B cell (primary cell): Measurements from ENCODE around the gene LCN12. TPM values are rescaled to one million over a fixed set of nuclear protein-coding genes. Genes with fewer than 3 reads are reported as not detected.

ENCODE experiments used
- ATAC-seq: fragments of 200-7000 bp; cut with Tn5 transposase; one replicate; pipeline ENCODE4 v1.10.0; 2021; ENCODE audit warnings: low read depth, mild to moderate bottlenecking, moderate number of reproducible peaks, moderate library complexity
- CTCF ChIA-PET: fragments of 350-600 bp; sonication (Branson Sonifier 250); formaldehyde crosslinking; loops from one replicate; lab custom pipeline; 2021; ENCODE audit warnings: antibody characterized with exemption, inconsistent platforms; lab: Charles Lee
- POLR2A ChIA-PET: fragments of 350-600 bp; sonication (Branson Sonifier 250); formaldehyde crosslinking; loops from one replicate; lab custom pipeline; 2021; ENCODE audit warnings: antibody characterized with exemption; lab: Charles Lee
- DNase-seq: peaks from one replicate; pipeline ENCODE4 v3.0.0; 2013
- H2AFZ ChIP-seq: 2 replicates; pipeline ENCODE4 v1.6.1; 2012; ENCODE audit warnings: mild to moderate bottlenecking, low read depth, low read length; ENCODE audit not compliant: insufficient read depth, poor library complexity, severe bottlenecking
- H3K27ac ChIP-seq, 2 donors: 1 replicate in 1 of 2; 2 replicates in 1 of 2; pipeline ENCODE4 v1.5.1; 2012 to 2013; ENCODE audit warnings: low read length in 2 of 2, mild to moderate bottlenecking in 2 of 2, moderate library complexity in 1 of 2
- H3K27me3 ChIP-seq, 4 experiments: fragments of 200-600 bp in 1 of 4; sonication (generic) in 1 of 4; replicated peaks in 1 of 4; 1 replicate in 2 of 4; 2 replicates in 2 of 4; pipeline versions ENCODE4 v1.6.1 to v1.7.0; 2013 to 2016; ENCODE audit warnings: low read length in 3 of 4, mild to moderate bottlenecking in 2 of 4, mixed read lengths in 1 of 4, moderate library complexity in 1 of 4; ENCODE audit not compliant: insufficient read depth in 4 of 4, control insufficient read depth in 3 of 4; ENCODE audit errors: control extremely low read depth in 1 of 4
- H3K36me3 ChIP-seq, 2 experiments: replicated peaks in 1 of 2; 1 replicate in 1 of 2; 2 replicates in 1 of 2; pipeline versions ENCODE4 v1.6.1 to v1.7.1; 2013; ENCODE audit warnings: low read length in 1 of 2; ENCODE audit not compliant: insufficient read depth in 2 of 2, control insufficient read depth in 1 of 2; ENCODE audit errors: control extremely low read depth in 1 of 2, extremely low read depth in 1 of 2
- H3K4me1 ChIP-seq, 2 donors: fragments of 200-600 bp in 1 of 2; sonication (generic) in 1 of 2; 1 replicate in 1 of 2; 2 replicates in 1 of 2; pipeline versions ENCODE4 v1.5.1 to v1.6.1; 2013 to 2017; ENCODE audit warnings: low read length in 2 of 2; ENCODE audit not compliant: control insufficient read depth in 2 of 2, insufficient read depth in 2 of 2
- H3K4me2 ChIP-seq: replicated peaks from 2 replicates; pipeline ENCODE3; 2012; ENCODE audit warnings: mild to moderate bottlenecking, low read depth, low read length; ENCODE audit not compliant: poor library complexity, severe bottlenecking
- H3K4me3 ChIP-seq, 5 experiments: fragments of 200-600 bp in 1 of 5; sonication (generic) in 1 of 5; 1 replicate in 3 of 5; 2 replicates in 2 of 5; pipeline versions ENCODE4 v1.5.1 to v1.7.0; 2011 to 2016; ENCODE audit warnings: low read length in 4 of 5, mild to moderate bottlenecking in 4 of 5, low read depth in 2 of 5, control low read depth in 1 of 5, moderate library complexity in 1 of 5; ENCODE audit not compliant: insufficient read depth in 1 of 5; ENCODE audit errors: control extremely low read depth in 1 of 5, extremely low read depth in 1 of 5
- H3K79me2 ChIP-seq: fragments of 200-600 bp; sonication (generic); one replicate; pipeline ENCODE4 v1.6.0; 2016; ENCODE audit warnings: low read length; ENCODE audit not compliant: control insufficient read depth, insufficient read depth
- H3K9ac ChIP-seq: fragments of 200-600 bp; sonication (generic); 2 replicates; pipeline ENCODE4 v1.6.1; 2017; ENCODE audit warnings: mild to moderate bottlenecking, low read length, moderate library complexity
- H3K9me3 ChIP-seq, 3 donors: one replicate each; pipeline versions ENCODE4 v1.6.1 to v1.7.1; 2013; ENCODE audit warnings: low read length in 2 of 3; ENCODE audit not compliant: control insufficient read depth in 2 of 3, insufficient read depth in 1 of 3; ENCODE audit errors: control extremely low read depth in 1 of 3
- H4K20me1 ChIP-seq: 2 replicates; pipeline ENCODE4 v1.6.0; 2012; ENCODE audit warnings: mild to moderate bottlenecking, low read length; ENCODE audit not compliant: insufficient read depth, control insufficient read depth, poor library complexity, severe bottlenecking
- H3K27ac Mint-ChIP-seq: one replicate; pipeline ENCODE4 v1.8.0; 2021; ENCODE audit warnings: mixed read lengths
- H3K27me3 Mint-ChIP-seq: one replicate; pipeline ENCODE4 v1.8.0; 2021; ENCODE audit warnings: mixed read lengths
- H3K4me1 Mint-ChIP-seq: one replicate; pipeline ENCODE4 v1.8.0; 2021; ENCODE audit warnings: mixed read lengths
- H3K4me3 Mint-ChIP-seq: one replicate; pipeline ENCODE4 v1.8.0; 2021; ENCODE audit warnings: mixed read lengths
- H3K9me3 Mint-ChIP-seq: one replicate; pipeline ENCODE4 v1.8.0; 2022; ENCODE audit warnings: mixed read lengths; ENCODE audit not compliant: insufficient read depth
- EZH2 ChIP-seq: IDR thresholded peaks from 2 replicates; pipeline ENCODE4 v1.6.1; 2012; ENCODE audit warnings: borderline replicate concordance, low read depth, mild to moderate bottlenecking, moderate library complexity, low read length; ENCODE audit not compliant: insufficient read depth, poor library complexity, severe bottlenecking
- WGBS: methylation state at CpG from one replicate; pipeline ENCODE4 v1.1.5; 2013; ENCODE audit warnings: missing lambda C conversion rate; ENCODE audit not compliant: insufficient coverage; 5-methylcytosine and 5-hydroxymethylcytosine counted together
- intact Hi-C: fragments of 100-400 bp; cut with micrococcal nuclease; formaldehyde crosslinking; loops from one replicate; pipeline ENCODE4 v1.10.0; 2022
- polyA plus RNA-seq: library from polyadenylated mRNA; depleted of rRNA; stranded (reverse); fragments of >200 nt; gene quantifications from 2 replicates; pipeline ENCODE4 v1.2.3, GENCODE V29; 2012
- total RNA-seq, 2 donors: library from RNA; stranded (reverse); fragments of 120-200 nt in 1 of 2; gene quantifications; 1 replicate in 1 of 2; 2 replicates in 1 of 2; pipeline versions ENCODE4 v1.2.3 to v1.2.4, GENCODE V29; 2013 to 2022
- TF ChIP-seq, protein P1 (sequence below): fragments of 200-600 bp; IDR thresholded peaks from one replicate; pipeline ENCODE4 v1.8.0; 2022; ENCODE audit warnings: antibody characterized with exemption, mild to moderate bottlenecking

The LCN12 gene
- total and polyA plus RNA-seq, 2 donors (not counting 1 experiment from before 2014, with no cell fraction given), result 2.4 to 2.6 TPM

- H3K79me2 ChIP-seq, result peaks cover 22% of the 10 kb centered on the region
- no peak overlapping the region for H3K9ac ChIP-seq
- H3K27ac ChIP-seq, result no peak overlapping the region
- no peaks in the 10 kb centered on the region for H3K9me3 Mint-ChIP-seq
- H3K4me1 ChIP-seq, result peaks cover 6 to 18% of the 10 kb centered on the region in 2 donors
- ATAC-seq (no peak), DNase-seq (no peak)
- intact Hi-C loops, result no loop called here
- H4K20me1 ChIP-seq, result peaks cover 64% of the 10 kb centered on the region
- no peak overlapping the region for H3K27ac Mint-ChIP-seq
- no peaks in the 10 kb centered on the region for H3K27me3 ChIP-seq
- peaks cover 2 to 36% of the 10 kb centered on the region in 2 experiments for H3K36me3 ChIP-seq
- 98% methylated on average over 53 of the region's 55 CpGs for WGBS
- no peak overlapping the region for H3K4me2 ChIP-seq
- H3K4me3 Mint-ChIP-seq, result no peak overlapping the region
- H3K27me3 Mint-ChIP-seq, result no peaks in the 10 kb centered on the region
- H2AFZ ChIP-seq, result no peak overlapping the region
- no peak for TF ChIP-seq EZH2
- TF ChIP-seq, protein P1, sequence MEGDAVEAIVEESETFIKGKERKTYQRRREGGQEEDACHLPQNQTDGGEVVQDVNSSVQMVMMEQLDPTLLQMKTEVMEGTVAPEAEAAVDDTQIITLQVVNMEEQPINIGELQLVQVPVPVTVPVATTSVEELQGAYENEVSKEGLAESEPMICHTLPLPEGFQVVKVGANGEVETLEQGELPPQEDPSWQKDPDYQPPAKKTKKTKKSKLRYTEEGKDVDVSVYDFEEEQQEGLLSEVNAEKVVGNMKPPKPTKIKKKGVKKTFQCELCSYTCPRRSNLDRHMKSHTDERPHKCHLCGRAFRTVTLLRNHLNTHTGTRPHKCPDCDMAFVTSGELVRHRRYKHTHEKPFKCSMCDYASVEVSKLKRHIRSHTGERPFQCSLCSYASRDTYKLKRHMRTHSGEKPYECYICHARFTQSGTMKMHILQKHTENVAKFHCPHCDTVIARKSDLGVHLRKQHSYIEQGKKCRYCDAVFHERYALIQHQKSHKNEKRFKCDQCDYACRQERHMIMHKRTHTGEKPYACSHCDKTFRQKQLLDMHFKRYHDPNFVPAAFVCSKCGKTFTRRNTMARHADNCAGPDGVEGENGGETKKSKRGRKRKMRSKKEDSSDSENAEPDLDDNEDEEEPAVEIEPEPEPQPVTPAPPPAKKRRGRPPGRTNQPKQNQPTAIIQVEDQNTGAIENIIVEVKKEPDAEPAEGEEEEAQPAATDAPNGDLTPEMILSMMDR, result no peak
- H3K4me3 ChIP-seq, result no peak overlapping the region
- ChIA-PET CTCF (no interaction called here), POLR2A (no interaction called here)
- H3K9me3 ChIP-seq, result no peaks in the 10 kb centered on the region
- H3K4me1 Mint-ChIP-seq, result peaks cover 6% of the 10 kb centered on the region
These were observed 10.6 kb upstream of the LCN12 start for GRCh38 chr9:136941231-136942111.

GRCh38 chr9:136942112-136942880 is 9.8 kb upstream of the LCN12 start:
- Histone ChIP-seq H3K9ac (no peak overlapping the region), H3K27ac (no peak overlapping the region), H3K4me2 (no peak overlapping the region), H3K4me1 (peaks cover 6 to 18% of the 10 kb centered on the region in 2 donors), H3K27me3 (no peaks in the 10 kb centered on the region), H2AFZ (no peak overlapping the region), H3K79me2 (peaks cover 22% of the 10 kb centered on the region), H3K9me3 (no peaks in the 10 kb centered on the region), H3K4me3 (no peak overlapping the region), H4K20me1 (peaks cover 56% of the 10 kb centered on the region), H3K36me3 (peaks cover 2 to 36% of the 10 kb centered on the region in 2 experiments)
- Mint-ChIP-seq H3K9me3 (no peaks in the 10 kb centered on the region), H3K27ac (peak overlapping the region; percentile 50), H3K27me3 (no peaks in the 10 kb centered on the region), H3K4me1 (peaks cover 7% of the 10 kb centered on the region), H3K4me3 (peak overlapping the region; percentile 61)
- intact Hi-C loops, result no loop called here
- ChIA-PET POLR2A (no interaction called here), CTCF (no interaction called here)
- ATAC-seq (no peak), DNase-seq (no peak)
- WGBS, result 97% methylated on average over 60 of the region's 60 CpGs
- no peak for TF ChIP-seq EZH2
- TF ChIP-seq, protein P1, result no peak
